ENCODE results near the gene PDXK.
A peak's percentile ranks its signal among the peaks of the same experiment; 100 is the strongest.

Gene PDXK

DNA sequence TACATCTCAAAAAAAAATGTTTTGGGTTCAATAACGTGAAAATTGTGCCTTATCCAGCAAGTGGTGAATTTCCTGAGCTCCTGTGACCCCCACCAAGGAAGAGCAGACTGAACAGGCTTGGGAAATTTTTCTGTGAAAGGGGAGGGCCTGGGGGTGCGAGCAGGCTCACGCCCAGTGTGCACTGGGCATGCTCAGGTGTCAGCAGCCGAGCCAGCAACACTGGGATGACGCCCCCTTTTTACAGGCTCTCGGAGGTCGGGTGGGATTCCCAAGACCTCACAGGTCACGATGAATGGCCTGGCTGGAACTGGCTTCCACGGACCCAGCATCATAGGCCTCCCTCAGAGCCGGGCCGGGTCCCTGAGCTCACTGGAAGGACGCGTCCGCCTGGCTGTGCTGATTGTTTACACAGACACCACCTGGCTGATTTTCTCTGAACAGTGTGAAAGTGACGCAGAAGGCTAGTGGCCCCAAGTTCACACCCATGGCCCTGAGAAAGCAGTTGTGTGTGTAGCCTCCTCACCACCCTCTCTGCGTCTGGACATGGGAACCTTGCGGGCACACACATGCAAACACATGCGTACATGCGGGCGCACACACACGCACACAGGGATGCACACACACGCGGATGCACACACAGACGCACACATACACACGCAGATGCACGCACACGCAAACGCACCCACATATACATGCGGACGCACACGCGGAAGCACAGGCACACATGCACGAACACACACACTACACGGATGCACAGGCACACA lies 48.0 kb downstream of the PDXK start:
- DNase-seq = peak; percentile 26

DNA sequence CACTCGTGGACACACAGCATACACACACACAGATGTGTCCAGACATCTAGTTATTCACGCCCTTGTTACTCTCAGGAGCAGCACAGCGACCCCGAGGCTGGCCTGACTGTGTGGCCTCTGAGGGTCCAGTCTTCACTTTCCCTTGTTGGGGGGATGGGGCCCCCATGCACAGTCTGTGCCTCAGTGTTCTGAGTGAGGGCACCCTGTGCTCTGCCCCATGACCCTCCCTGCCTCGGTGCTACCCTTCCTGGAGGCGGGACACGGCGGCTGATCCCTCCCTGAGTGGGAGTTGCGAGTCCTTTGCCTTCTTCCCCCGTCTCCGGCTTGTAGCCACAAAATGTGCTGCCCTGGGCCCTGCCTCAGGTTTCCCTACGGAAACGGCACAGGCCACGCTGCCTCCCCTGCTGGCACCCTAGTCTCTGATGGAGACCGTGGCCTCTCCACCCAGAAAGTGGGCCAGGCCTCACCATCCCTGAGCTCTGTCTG lies 48.6 kb downstream of the PDXK start:
- DNase-seq = no peak

GRCh38 chr21:43767984-43768867 lies 49.3 kb downstream of the PDXK start:
- DNase-seq = no peak

DNA sequence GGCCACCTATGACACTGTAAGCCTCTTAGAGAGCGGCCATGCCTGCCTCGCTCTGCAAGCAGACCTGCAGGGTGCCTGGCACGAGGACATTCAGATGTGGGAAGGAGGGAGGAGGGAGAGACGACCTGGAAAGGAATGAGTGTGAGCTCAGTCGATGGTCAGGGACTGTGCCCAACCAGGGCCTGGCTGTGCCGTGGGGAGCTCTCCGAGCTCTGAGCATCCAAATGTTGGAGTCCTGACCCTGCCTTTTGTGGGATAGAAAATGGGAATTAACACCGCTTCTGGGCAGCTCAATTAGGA lies 49.9 kb downstream of the PDXK start:
- DNase-seq = no peak

DNA sequence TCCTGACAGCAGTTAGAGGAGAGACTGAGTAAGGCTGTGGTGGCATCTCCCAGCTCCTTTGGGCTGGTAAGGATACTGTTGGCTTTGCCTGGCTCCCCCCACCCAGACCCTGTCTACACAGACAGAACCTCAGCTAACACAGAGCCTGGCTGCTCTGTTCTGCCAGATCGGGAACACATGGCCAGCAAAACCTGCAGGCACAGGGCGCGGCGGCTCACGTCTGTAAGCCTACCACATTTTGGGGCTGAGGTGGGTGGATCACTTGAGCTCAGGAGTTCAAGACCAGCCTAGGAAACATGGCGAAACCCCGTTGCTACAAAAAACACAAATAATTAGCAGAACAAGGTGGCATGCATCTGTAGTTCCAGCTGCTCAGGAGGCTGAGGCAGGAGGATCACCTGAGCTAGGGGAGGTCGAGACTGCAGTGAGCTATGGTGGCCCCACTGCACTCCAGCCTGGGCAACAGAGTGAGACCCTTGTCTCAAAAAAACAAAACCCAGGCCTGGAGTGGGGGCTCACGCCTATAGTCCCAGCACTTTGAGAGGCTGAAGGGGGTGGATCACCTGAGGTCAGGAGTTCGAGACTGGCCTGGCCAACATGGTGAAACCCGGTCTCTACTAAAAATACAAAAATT lies 50.5 kb downstream of the PDXK start:
- DNase-seq = no peak

DNA sequence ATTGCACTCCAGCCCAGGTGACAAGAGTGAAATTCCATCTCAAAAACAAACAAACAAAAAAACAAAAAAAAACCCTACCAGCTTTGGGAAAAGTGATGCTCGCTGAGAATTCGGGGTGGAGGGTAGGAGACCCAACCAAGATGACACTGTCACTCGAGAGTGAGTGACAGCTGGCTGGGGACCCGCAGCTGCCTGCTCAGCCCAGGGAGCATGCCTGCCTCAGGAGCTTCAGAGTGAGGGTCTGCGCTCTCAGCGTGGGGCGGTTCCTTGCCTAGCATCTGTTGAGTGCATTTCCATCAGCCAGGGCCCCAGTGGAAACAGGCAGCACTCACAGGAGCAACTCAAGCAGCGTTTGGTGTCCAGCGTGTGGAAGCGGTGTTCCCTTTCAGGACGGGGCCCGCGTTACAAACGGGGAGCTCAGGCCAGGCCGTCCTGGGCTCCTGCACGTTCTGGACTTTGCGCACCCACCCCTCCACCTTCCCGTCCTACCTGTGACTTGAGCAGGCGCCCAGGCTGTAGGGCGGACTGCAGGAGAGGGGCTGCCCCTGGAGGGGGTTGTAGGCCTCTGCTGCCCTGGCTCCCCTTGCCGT lies 51.2 kb downstream of the PDXK start:
- DNase-seq = no peak

DNA sequence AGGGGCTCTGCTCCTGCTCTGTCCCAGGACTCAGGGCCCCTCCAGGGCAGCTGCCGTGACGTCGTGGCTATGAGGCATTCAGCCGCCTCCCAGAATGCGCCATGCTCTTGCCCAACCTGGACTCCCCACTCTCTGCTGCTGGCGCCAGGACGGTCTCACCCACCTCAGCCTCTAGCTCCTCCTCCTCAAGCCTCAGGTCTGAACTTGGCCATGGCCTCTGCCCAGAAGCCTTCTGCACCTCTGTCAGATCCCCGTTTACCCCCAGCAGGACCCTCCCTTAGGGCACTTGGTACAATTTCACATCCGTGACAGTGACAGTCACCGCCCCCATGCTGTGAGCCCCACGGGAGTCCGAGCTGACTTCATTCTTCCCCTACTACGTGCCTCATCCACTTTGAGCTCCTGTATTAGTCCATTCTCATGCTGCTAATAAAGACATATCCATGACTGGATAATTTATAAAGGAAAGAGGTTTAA lies 52.3 kb downstream of the PDXK start:
- DNase-seq = no peak

DNA sequence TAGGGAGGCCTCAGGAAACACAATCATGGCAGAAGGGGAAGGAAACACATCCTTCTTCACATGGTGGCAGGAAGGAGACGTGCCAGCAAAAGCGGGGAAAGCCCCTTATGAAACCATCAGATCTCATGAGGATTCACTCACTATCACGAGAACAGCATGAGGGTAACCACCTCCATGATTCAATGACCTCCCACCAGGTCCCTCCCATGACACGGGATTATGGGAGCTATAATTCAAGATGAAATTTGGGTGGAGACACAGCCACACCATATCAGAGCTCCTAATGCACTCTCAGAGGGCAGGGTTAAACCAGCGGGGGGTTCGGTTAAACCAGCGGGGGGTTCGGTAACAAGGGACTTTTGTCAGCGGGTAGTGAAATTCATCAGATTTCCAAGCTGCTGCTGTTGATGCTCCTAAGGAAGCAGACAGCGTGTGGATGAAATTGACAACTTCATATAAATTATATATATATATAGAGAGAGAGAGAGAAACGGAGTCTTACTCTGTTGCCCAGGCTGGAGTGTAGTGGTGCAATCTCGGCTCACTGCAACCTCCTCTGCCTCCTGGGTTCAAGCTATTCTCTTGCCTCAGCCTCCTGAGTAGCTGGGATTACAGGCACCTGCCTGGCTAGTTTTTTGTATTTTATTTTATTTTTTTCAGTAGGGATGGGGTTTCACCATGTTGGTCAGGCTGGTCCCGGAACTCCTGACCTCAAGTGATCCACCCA lies 52.9 kb downstream of the PDXK start:
- DNase-seq = no peak

- DNase-seq = no peak
These were observed 53.5 kb downstream of the PDXK start for GRCh38 chr21:43772425-43772821.

DNA sequence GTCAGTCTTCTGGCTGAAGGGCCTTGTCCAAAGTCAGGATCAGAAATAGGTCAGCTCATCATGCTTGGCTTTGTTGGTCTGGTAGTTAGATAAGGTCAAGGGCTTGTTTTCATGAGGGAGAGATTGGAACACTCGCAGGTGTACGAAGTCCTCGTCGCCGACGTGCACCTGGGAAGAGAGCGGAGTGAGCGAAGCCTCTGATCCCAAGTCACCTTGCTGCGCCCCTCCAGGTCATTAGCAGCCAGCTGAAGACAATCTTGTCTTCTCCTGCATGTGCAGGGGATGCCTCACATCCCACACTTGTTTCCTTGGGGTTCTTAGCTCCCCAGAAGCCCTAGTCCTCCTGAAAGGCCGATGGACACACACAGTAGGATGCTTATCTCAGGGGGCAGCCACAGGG lies 55.2 kb downstream of the PDXK start:
- DNase-seq = no peak

DNA sequence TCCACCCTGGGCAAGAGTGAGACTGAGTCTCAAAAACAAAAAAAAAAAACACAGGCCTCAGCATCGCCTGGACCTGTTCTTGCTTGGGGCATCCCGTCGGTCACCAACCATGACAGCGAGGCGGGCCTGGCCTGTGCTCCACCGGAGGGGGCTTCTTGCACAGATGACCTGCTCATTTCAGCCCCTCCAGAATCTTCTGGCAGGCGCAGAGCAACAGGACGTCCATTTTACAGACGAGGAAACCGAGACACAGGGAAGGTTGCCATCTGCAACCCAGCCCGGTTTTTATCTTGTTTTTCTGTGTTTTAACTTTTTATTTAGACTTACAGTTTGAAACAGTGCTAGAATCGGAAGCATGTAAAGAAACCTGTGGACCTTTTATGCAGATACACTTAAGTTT lies 56.3 kb downstream of the PDXK start:
- no peak for DNase-seq

- peak; percentile 53 for DNase-seq
These were observed 57.0 kb downstream of the PDXK start, which contains the start of gene CSTB for GRCh38 chr21:43775795-43776430. TSS of gene CSTB (minus strand) at chr21:43776308. CDS start at chr21:43776269, 39 bp downstream.

DNA sequence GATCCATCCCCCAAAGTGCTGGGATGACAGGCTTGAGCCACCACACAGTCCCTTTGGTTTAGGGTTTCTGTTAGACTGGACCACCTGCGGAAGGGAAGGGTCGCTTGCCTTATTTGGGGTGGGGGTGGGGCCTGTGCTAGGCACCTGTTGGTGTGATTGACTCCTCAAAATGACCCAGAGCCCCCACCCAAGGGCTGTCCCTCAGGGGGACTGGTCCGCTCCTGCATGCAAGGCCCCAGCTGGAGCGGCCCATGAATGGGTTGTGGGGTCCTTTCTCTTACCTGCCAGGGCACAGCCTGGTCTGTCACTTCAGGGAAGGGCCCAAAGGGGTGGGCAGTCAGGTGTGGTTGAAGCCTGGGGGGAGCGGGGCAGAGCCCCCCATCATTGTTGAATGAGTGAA lies 59.0 kb downstream of the PDXK start:
- no peak for DNase-seq

- DNase-seq = no peak
These were observed 59.8 kb downstream of the PDXK start for GRCh38 chr21:43778469-43779335.

GRCh38 chr21:43779660-43780059 lies 60.7 kb downstream of the PDXK start:
- DNase-seq = no peak

- DNase-seq = no peak
These were observed 62.9 kb downstream of the PDXK start for GRCh38 chr21:43781846-43782245.

DNA sequence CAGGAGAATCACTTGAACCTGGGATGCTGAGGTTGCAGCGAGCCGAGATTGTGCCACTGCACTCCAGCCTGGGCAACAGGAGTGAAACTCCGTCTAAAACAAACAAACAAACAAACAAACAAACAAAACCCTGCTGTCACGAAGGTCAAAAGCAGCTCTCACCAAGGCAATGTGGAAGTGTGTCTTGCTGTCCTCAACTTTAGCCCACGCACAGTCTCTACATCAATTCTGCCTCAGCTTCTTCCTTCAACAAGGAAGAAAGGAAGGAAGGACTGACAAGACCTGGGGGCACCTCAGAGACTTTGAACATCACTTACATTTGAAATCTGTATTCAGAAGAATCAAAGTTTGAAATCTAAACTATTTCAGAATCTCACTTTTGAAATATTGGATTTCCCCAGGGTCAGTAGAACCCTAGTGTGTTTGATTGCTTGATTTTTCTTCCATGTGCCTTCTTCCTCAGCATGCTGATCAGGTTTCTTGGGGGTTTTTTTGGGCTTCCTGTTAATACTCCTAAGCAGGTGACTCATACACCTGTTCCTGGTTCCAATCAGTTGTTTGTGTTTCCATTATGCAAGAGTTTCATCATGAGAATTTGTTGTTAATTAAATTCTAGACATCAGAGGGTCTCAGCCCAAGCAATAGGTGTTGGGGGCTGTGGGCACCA lies 63.6 kb downstream of the PDXK start:
- DNase-seq = no peak

- no peak for DNase-seq
These were observed 64.3 kb downstream of the PDXK start for GRCh38 chr21:43783098-43783700.

DNA sequence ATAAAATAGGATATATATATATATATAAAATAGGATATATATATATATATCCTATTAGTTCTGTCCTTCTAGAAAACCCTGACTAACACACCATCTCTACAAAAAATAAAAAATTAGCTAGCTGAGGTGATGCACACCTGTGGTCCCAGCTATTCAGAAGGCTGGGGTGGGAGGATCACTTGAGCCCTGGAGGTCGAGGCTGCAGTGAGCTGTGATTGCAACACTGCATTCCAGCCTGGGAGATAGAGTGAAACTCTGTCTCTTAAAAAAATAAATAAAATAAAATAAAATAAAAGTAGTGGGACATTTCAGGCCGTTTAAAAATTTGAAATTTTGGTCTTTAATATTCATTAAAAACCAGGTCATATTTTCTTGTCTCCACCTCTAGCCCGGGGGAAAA lies 66.2 kb downstream of the PDXK start:
- DNase-seq = no peak

GRCh38 chr21:43786300-43786806 lies 67.4 kb downstream of the PDXK start:
- no peak for DNase-seq
